Thyroid gland (tissue), 4 donors: ENCODE results near the gene PRSS3.

Experiments used
- CTCF ChIP-seq, 6 experiments: fragments of 200-600 bp in 3 of 6; fragments of 450-650 bp in 3 of 6; sonication (generic) in 3 of 6; IDR thresholded peaks; one replicate each; pipeline ENCODE4 v1.5.1; 2016 to 2019; ENCODE audit warnings: antibody characterized with exemption in 6 of 6, mild to moderate bottlenecking in 2 of 6, inconsistent platforms in 1 of 6, moderate library complexity in 1 of 6
- POLR2A ChIP-seq, 2 donors: fragments of 450-650 bp; IDR thresholded peaks; one replicate each; pipeline ENCODE4 v1.6.1; 2017; ENCODE audit warnings: antibody characterized with exemption in 2 of 2, mild to moderate bottlenecking in 2 of 2, moderate library complexity in 1 of 2

- TF ChIP-seq CTCF (IDR thresholded peaks at IDR 0.05) (no peak), POLR2A (IDR thresholded peaks at IDR 0.05) (no peak)
Measured at GRCh38 chr9:33791117-33791516, 4.2 kb upstream of the PRSS3 start.
